Erythroblast (primary cell): ENCODE measurements around the gene C14orf119.

Experiments
- GATA1 ChIP-seq: IDR thresholded peaks from 2 replicates; pipeline ENCODE4 v1.6.1; 2011; ENCODE audit warnings: low read depth, mild to moderate bottlenecking, control low read depth, low read length, moderate library complexity
- POLR2A ChIP-seq: IDR thresholded peaks from 2 replicates; pipeline ENCODE4 v1.6.1; 2011; ENCODE audit warnings: mild to moderate bottlenecking, low read length

DNA sequence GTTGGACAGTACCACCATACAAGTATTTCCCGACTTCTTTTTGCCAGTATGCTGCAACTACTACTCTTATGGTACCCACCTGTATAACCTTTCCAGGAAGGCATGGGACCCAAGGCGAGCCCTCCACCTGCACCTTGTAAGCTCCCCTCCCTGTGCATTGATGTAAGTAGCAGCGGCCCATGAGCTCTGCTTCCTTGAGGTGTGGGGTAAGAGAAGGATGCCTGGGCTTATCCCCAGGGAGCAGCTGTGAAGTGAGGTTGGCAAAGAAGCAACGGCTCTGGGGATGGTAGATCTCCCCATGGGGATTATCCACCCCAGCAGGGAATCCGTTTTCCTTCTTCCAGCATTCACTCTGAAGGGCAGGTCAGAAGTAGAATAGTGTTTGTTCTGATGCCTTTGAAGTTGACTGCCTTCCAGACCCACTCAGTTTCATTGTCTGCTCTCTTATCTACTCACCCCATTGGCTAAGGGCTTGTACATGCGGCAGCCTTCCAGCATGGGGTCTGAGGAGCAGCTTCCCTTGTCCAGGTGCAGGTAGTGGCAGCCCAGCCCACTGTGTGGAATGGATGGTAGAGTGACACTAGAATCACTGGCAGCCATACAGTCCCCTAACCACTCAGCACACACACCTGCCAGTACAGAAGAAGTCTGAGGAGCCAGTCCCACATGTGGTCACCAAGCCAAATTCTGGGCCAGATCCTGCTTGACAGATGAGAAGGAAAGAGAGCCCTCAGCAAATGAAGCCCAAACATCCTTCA is 6.1 kb downstream of the C14orf119 start:
- no peak for TF ChIP-seq POLR2A
- no peak for TF ChIP-seq GATA1
